CD14-positive monocyte (primary cell): ENCODE measurements around the gene RUNX2. TPM values are rescaled to one million over a fixed set of nuclear protein-coding genes. Genes with fewer than 3 reads are reported as not detected.

Source experiments
- DNase-seq, 3 donors: peaks; one replicate each; pipeline ENCODE4 v3.0.0-alpha.2; 2011 to 2022
- H2AFZ ChIP-seq: 2 replicates; pipeline ENCODE4 v1.6.0; 2012; ENCODE audit warnings: mild to moderate bottlenecking, low read depth, low read length, inconsistent platforms; ENCODE audit not compliant: insufficient read depth, poor library complexity, severe bottlenecking
- H3K27ac ChIP-seq, 2 donors: 1 replicate in 1 of 2; 2 replicates in 1 of 2; pipeline ENCODE4 v1.5.1; 2012 to 2013; ENCODE audit warnings: low read length in 2 of 2, control low read depth in 1 of 2, inconsistent platforms in 1 of 2, low read depth in 1 of 2, mild to moderate bottlenecking in 1 of 2
- H3K27me3 ChIP-seq, 2 donors: one replicate each; pipeline versions ENCODE4 v1.6.0 to v1.6.1; 2011 to 2013; ENCODE audit warnings: low read length in 2 of 2; ENCODE audit not compliant: control insufficient read depth in 2 of 2, insufficient read depth in 2 of 2
- H3K36me3 ChIP-seq, 2 donors: replicated peaks in 1 of 2; 1 replicate in 1 of 2; 2 replicates in 1 of 2; pipeline versions ENCODE4 v1.5.1 to v1.6.1; 2012 to 2013; ENCODE audit warnings: low read length in 2 of 2, control low read depth in 1 of 2, inconsistent platforms in 1 of 2, mild to moderate bottlenecking in 1 of 2; ENCODE audit not compliant: insufficient read depth in 2 of 2, control insufficient read depth in 1 of 2
- H3K4me1 ChIP-seq, 2 donors: 1 replicate in 1 of 2; 2 replicates in 1 of 2; pipeline versions ENCODE4 v1.5.1 to v1.6.1; 2012 to 2013; ENCODE audit warnings: low read length in 2 of 2, control low read depth in 1 of 2, inconsistent platforms in 1 of 2, mild to moderate bottlenecking in 1 of 2, moderate library complexity in 1 of 2; ENCODE audit not compliant: insufficient read depth in 2 of 2, control insufficient read depth in 1 of 2
- H3K4me2 ChIP-seq: replicated peaks from 2 replicates; pipeline ENCODE3; 2012; ENCODE audit warnings: low read length, moderate library complexity, mild to moderate bottlenecking; ENCODE audit not compliant: poor library complexity, severe bottlenecking; ENCODE audit errors: extremely low read depth
- H3K4me3 ChIP-seq, 3 experiments: fragments of 200-600 bp in 1 of 3; sonication (generic) in 1 of 3; replicated peaks in 1 of 3; 1 replicate in 2 of 3; 2 replicates in 1 of 3; pipeline ENCODE4 v1.5.1; 2011 to 2013; ENCODE audit warnings: low read length in 3 of 3, mild to moderate bottlenecking in 3 of 3, control low read depth in 2 of 3, low read depth in 2 of 3, inconsistent platforms in 1 of 3, moderate library complexity in 1 of 3
- H3K79me2 ChIP-seq: 2 replicates; pipeline ENCODE4 v1.6.0; 2012; ENCODE audit warnings: mild to moderate bottlenecking, control low read depth, inconsistent platforms, low read length, moderate library complexity; ENCODE audit not compliant: insufficient read depth
- H3K9ac ChIP-seq: 2 replicates; pipeline ENCODE4 v1.6.0; 2017; ENCODE audit warnings: low read length, mild to moderate bottlenecking; ENCODE audit not compliant: insufficient read depth, poor library complexity, severe bottlenecking
- H3K9me3 ChIP-seq, 2 donors: replicated peaks in 1 of 2; 1 replicate in 1 of 2; 2 replicates in 1 of 2; pipeline versions ENCODE4 v1.5.1 to v1.6.1; 2012 to 2013; ENCODE audit warnings: low read length in 2 of 2, control low read depth in 1 of 2; ENCODE audit not compliant: control insufficient read depth in 1 of 2, insufficient read depth in 1 of 2
- H4K20me1 ChIP-seq: 2 replicates; pipeline ENCODE4 v1.6.0; 2012; ENCODE audit warnings: mild to moderate bottlenecking, low read length, control low read depth, moderate library complexity; ENCODE audit not compliant: insufficient read depth
- H3K27ac Mint-ChIP-seq, 7 donors: one replicate each; pipeline ENCODE4 v1.8.0; 2020; ENCODE audit warnings: mild to moderate bottlenecking in 7 of 7, mixed read lengths in 7 of 7, moderate library complexity in 6 of 7, inconsistent platforms in 2 of 7
- H3K27me3 Mint-ChIP-seq, 3 donors: one replicate each; pipeline ENCODE4 v1.8.0; 2021 to 2022; ENCODE audit warnings: low read depth in 3 of 3, mild to moderate bottlenecking in 3 of 3, mixed read lengths in 3 of 3, moderate library complexity in 3 of 3, inconsistent platforms in 1 of 3
- H3K36me3 Mint-ChIP-seq, 2 donors: one replicate each; pipeline ENCODE4 v1.8.0; 2020; ENCODE audit warnings: mixed read lengths in 2 of 2, inconsistent platforms in 1 of 2, mild to moderate bottlenecking in 1 of 2
- H3K4me1 Mint-ChIP-seq: one replicate; pipeline ENCODE4 v1.8.0; 2020; ENCODE audit warnings: mild to moderate bottlenecking, mixed read lengths
- H3K4me3 Mint-ChIP-seq, 2 donors: one replicate each; pipeline ENCODE4 v1.8.0; 2020; ENCODE audit warnings: mild to moderate bottlenecking in 2 of 2, mixed read lengths in 2 of 2, moderate library complexity in 1 of 2
- H3K9me3 Mint-ChIP-seq, 7 donors: one replicate each; pipeline ENCODE4 v1.8.0; 2020 to 2022; ENCODE audit warnings: mixed read lengths in 7 of 7, mild to moderate bottlenecking in 6 of 7, moderate library complexity in 6 of 7, inconsistent platforms in 2 of 7
- CTCF ChIP-seq: fragments of 200-600 bp; IDR thresholded peaks from one replicate; pipeline ENCODE4 v1.8.0; 2022; ENCODE audit warnings: antibody characterized with exemption, mild to moderate bottlenecking
- WGBS: methylation state at CpG from one replicate; pipeline ENCODE4 v1.1.5; 2013; ENCODE audit warnings: missing lambda C conversion rate; ENCODE audit not compliant: insufficient coverage; 5-methylcytosine and 5-hydroxymethylcytosine counted together
- intact Hi-C, 2 donors: fragments of 100-400 bp; cut with micrococcal nuclease; formaldehyde crosslinking; loops; one replicate each; pipeline versions ENCODE4 v1.15.0 to v1.15.1; 2023
- polyA plus RNA-seq, 3 donors: library from polyadenylated mRNA; depleted of rRNA in 1 of 3; unstranded in 2 of 3; stranded (reverse) in 1 of 3; fragments of 300-500 nt in 2 of 3; fragments of >200 nt in 1 of 3; fragmentation: Illumina TruSeq in 2 of 3; gene quantifications; 1 replicate in 2 of 3; 2 replicates in 1 of 3; pipeline ENCODE4 v1.2.3, GENCODE V29; 2012 to 2021

RUNX2 gene
- polyA plus RNA-seq, 3 donors = 1.3 to 5.0 (median 2.5) TPM

- H3K4me3 ChIP-seq = no peak overlapping the region
- no peaks in the 10 kb centered on the region for H3K36me3 Mint-ChIP-seq
- no peak for TF ChIP-seq CTCF
- DNase-seq = peak in 1 of 3 donors; percentile 17
- H3K9ac ChIP-seq = no peak overlapping the region
- H3K4me3 Mint-ChIP-seq = no peak overlapping the region
- H3K9me3 ChIP-seq = no peaks in the 10 kb centered on the region
- peaks cover 11% of the 10 kb centered on the region for H3K4me1 Mint-ChIP-seq
- H3K4me2 ChIP-seq = no peak overlapping the region
- peak overlapping the region; percentile 27 for H2AFZ ChIP-seq
- no peaks in the 10 kb centered on the region for H4K20me1 ChIP-seq
- no peak overlapping the region for H3K27ac Mint-ChIP-seq
- no peaks in the 10 kb centered on the region for H3K36me3 ChIP-seq
- WGBS = 51% methylated on average over 5 of the region's 13 CpGs
- no peaks in the 10 kb centered on the region for H3K27me3 ChIP-seq
- no peaks in the 10 kb centered on the region for H3K79me2 ChIP-seq
- peaks cover 0 to 5% (median 3%) of the 10 kb centered on the region in 7 donors for H3K9me3 Mint-ChIP-seq
- H3K27me3 Mint-ChIP-seq = peaks cover 0 to 1% (median 0%) of the 10 kb centered on the region in 3 donors
- intact Hi-C loops = no loop called here
- no peak overlapping the region for H3K27ac ChIP-seq
- no peaks in the 10 kb centered on the region for H3K4me1 ChIP-seq
Measured at GRCh38 chr6:45586216-45587171, 258.4 kb downstream of the RUNX2 start.

- H3K36me3 ChIP-seq = no peaks in the 10 kb centered on the region
- 17% methylated on average over 1 of the region's 5 CpGs for WGBS
- no peak overlapping the region for H3K4me3 ChIP-seq
- H2AFZ ChIP-seq = no peak overlapping the region
- no peaks in the 10 kb centered on the region for H3K79me2 ChIP-seq
- TF ChIP-seq CTCF = no peak
- H3K4me1 Mint-ChIP-seq = peaks cover 11% of the 10 kb centered on the region
- no peak for DNase-seq
- no peak overlapping the region for H3K27ac Mint-ChIP-seq
- H3K27me3 ChIP-seq = no peaks in the 10 kb centered on the region
- H3K36me3 Mint-ChIP-seq = no peaks in the 10 kb centered on the region
- no peak overlapping the region for H3K4me3 Mint-ChIP-seq
- intact Hi-C loops = no loop called here
- no peak overlapping the region for H3K9ac ChIP-seq
- no peaks in the 10 kb centered on the region for H3K4me1 ChIP-seq
- peaks cover 0 to 1% (median 0%) of the 10 kb centered on the region in 3 donors for H3K27me3 Mint-ChIP-seq
- H3K27ac ChIP-seq = no peak overlapping the region
- no peaks in the 10 kb centered on the region for H3K9me3 ChIP-seq
- H3K4me2 ChIP-seq = no peak overlapping the region
- peaks cover 0 to 4% (median 0%) of the 10 kb centered on the region in 7 donors for H3K9me3 Mint-ChIP-seq
- no peaks in the 10 kb centered on the region for H4K20me1 ChIP-seq
Measured at GRCh38 chr6:45587229-45588060, 259.3 kb downstream of the RUNX2 start.
